Endothelial cell of umbilical vein (primary cell): ENCODE results near the gene NUP58. TPM values are rescaled to one million over a fixed set of nuclear protein-coding genes. Genes with fewer than 3 reads are reported as not detected.

ENCODE experiments used
- BruUV-seq: library from RNA; stranded (reverse); fragments of 400-500 nt; replicated peaks from 2 replicates; lab custom pipeline; 2021; lab: Mats Ljungman, UMichigan
- CTCF ChIA-PET: fragments of 300-600, 350-600 bp; sonication (Branson Sonifier 250); formaldehyde crosslinking; loops from one replicate; lab custom pipeline; 2021; ENCODE audit warnings: antibody characterized with exemption, inconsistent platforms; lab: Charles Lee
- POLR2A ChIA-PET: fragments of 300-600, 350-600 bp; sonication (Branson Sonifier 250); formaldehyde crosslinking; loops from one replicate; lab custom pipeline; 2021; ENCODE audit warnings: antibody characterized with exemption, inconsistent platforms; lab: Charles Lee
- DNase-seq: peaks from one replicate; pipeline ENCODE4 v3.0.0-alpha.2; 2011; ENCODE audit warnings: low read depth, low spot score
- FAIRE-seq: peaks from 2 replicates; lab custom pipeline; 2011; peaks lifted over from hg19 to GRCh38; lab: Jason Lieb, UNC
- H2AFZ ChIP-seq: 2 replicates; pipeline ENCODE4 v1.6.0; 2012; ENCODE audit warnings: low read depth, low read length, control low read depth, inconsistent platforms
- H3K27ac ChIP-seq: 2 replicates; pipeline ENCODE4 v1.5.1; 2011; ENCODE audit warnings: low read depth, mild to moderate bottlenecking, control low read depth, low read length, moderate library complexity; ENCODE audit not compliant: insufficient read depth
- H3K27me3 ChIP-seq, 2 experiments: 2 replicates each; pipeline versions ENCODE4 v1.6.0 to v1.6.1; 2011; ENCODE audit warnings: low read length in 2 of 2, mixed read lengths in 1 of 2; ENCODE audit not compliant: control insufficient read depth in 2 of 2, insufficient read depth in 2 of 2
- H3K36me3 ChIP-seq, 2 experiments: 2 replicates in 1 of 2; 3 replicates in 1 of 2; pipeline ENCODE4 v1.5.1; 2011; ENCODE audit warnings: low read length in 2 of 2, mild to moderate bottlenecking in 1 of 2, moderate library complexity in 1 of 2; ENCODE audit not compliant: control insufficient read depth in 2 of 2, insufficient read depth in 2 of 2; ENCODE audit errors: extremely low read depth in 1 of 2
- H3K4me1 ChIP-seq: 3 replicates; pipeline ENCODE4 v1.5.1; 2011; ENCODE audit warnings: mild to moderate bottlenecking, low read length; ENCODE audit not compliant: control insufficient read depth, insufficient read depth; ENCODE audit errors: extremely low read depth
- H3K4me2 ChIP-seq: 2 replicates; pipeline ENCODE4 v1.6.1; 2011; ENCODE audit warnings: low read length, control low read depth, mixed read lengths; ENCODE audit not compliant: insufficient read depth
- H3K4me3 ChIP-seq, 3 experiments: fragments of 200-600 bp in 1 of 3; sonication (generic), shearing (Covaris generic) in 1 of 3; replicated peaks in 1 of 3; 2 replicates each; pipeline ENCODE4 v1.5.1; 2011 to 2016; ENCODE audit warnings: control low read depth in 3 of 3, low read length in 3 of 3, mild to moderate bottlenecking in 2 of 3, inconsistent platforms in 1 of 3, low read depth in 1 of 3, moderate library complexity in 1 of 3; ENCODE audit not compliant: insufficient read depth in 1 of 3
- H3K79me2 ChIP-seq: 2 replicates; pipeline ENCODE4 v1.6.0; 2012; ENCODE audit warnings: low read length, inconsistent platforms; ENCODE audit not compliant: control insufficient read depth, insufficient read depth
- H3K9ac ChIP-seq: replicated peaks from 2 replicates; pipeline ENCODE3; 2011; ENCODE audit warnings: low read length, control low read depth; ENCODE audit not compliant: insufficient read depth; ENCODE audit errors: extremely low read depth
- H3K9me1 ChIP-seq: replicated peaks from 3 replicates; pipeline ENCODE4 v1.6.0; 2011; ENCODE audit warnings: mild to moderate bottlenecking, low read length; ENCODE audit not compliant: control insufficient read depth, insufficient read depth; ENCODE audit errors: extremely low read depth
- H3K9me3 ChIP-seq: replicated peaks from 2 replicates; pipeline ENCODE4 v1.5.1; 2012; ENCODE audit warnings: low read length, inconsistent platforms; ENCODE audit not compliant: control insufficient read depth, insufficient read depth
- H4K20me1 ChIP-seq: replicated peaks from 2 replicates; pipeline ENCODE3; 2011; ENCODE audit warnings: mild to moderate bottlenecking, low read length; ENCODE audit not compliant: control insufficient read depth, insufficient read depth; ENCODE audit errors: extremely low read depth
- CTCF ChIP-seq, 2 donors: IDR thresholded peaks; 1 replicate in 1 of 2; 2 replicates in 1 of 2; pipeline ENCODE4 v1.5.1; 2011; ENCODE audit warnings: low read length in 2 of 2, mild to moderate bottlenecking in 2 of 2, moderate library complexity in 2 of 2, control low read depth in 1 of 2, inconsistent platforms in 1 of 2, low read depth in 1 of 2; ENCODE audit not compliant: insufficient read depth in 1 of 2; ENCODE audit errors: extremely low read depth in 1 of 2
- EZH2 ChIP-seq: IDR thresholded peaks from 2 replicates; pipeline ENCODE4 v1.6.1; 2012; ENCODE audit warnings: borderline replicate concordance, low read depth, mild to moderate bottlenecking, moderate library complexity, low read length, inconsistent platforms; ENCODE audit not compliant: severe bottlenecking
- FOS ChIP-seq: IDR thresholded peaks from 2 replicates; pipeline ENCODE4 v1.6.1; 2011; ENCODE audit warnings: mild to moderate bottlenecking, low read length, moderate library complexity, borderline replicate concordance; ENCODE audit not compliant: insufficient read depth
- GATA2 ChIP-seq: IDR thresholded peaks from 2 replicates; pipeline ENCODE4 v1.7.0; 2011; ENCODE audit warnings: low read depth, mild to moderate bottlenecking, moderate library complexity, mixed read lengths, low read length; ENCODE audit not compliant: insufficient read length, insufficient read depth
- JUN ChIP-seq: IDR thresholded peaks from 2 replicates; pipeline ENCODE4 v1.6.1; 2011; ENCODE audit warnings: borderline replicate concordance, low read depth; ENCODE audit not compliant: insufficient read length, insufficient read depth
- MYC ChIP-seq: IDR thresholded peaks from one replicate; pipeline ENCODE4 v1.6.1; 2011; ENCODE audit warnings: mild to moderate bottlenecking, low read depth, low read length
- POLR2A ChIP-seq: IDR thresholded peaks from 2 replicates; pipeline ENCODE4 v1.6.1; 2012; ENCODE audit warnings: low read depth, mild to moderate bottlenecking, control low read depth, low read length
- POLR2AphosphoS5 ChIP-seq: IDR thresholded peaks from 2 replicates; pipeline ENCODE4 v1.6.1; 2012; ENCODE audit warnings: low read depth, mild to moderate bottlenecking, control low read depth, low read length, moderate library complexity; ENCODE audit not compliant: insufficient read depth
- dilution Hi-C: fragments of 300-500 bp; cut with MboI; formaldehyde crosslinking; loops from one replicate; pipeline ENCODE4 v1.15.0; 2019; ENCODE audit warnings: low sequenced_read_pairs; ENCODE audit not compliant: extremely low pct_ligation_motif_present
- intact Hi-C: fragments of 100-400 bp; cut with micrococcal nuclease; formaldehyde crosslinking; loops from one replicate; pipeline ENCODE4 v1.10.0; 2022
- polyA plus RNA-seq, 4 experiments: library from polyadenylated mRNA; depleted of rRNA in 3 of 4; stranded (reverse) in 3 of 4; unstranded in 1 of 4; fragments of >200 nt; gene quantifications; 2 replicates each; pipeline versions ENCODE4 v1.2.1 to v1.2.3, GENCODE V29; 2011 to 2012; ENCODE audit warnings: missing spikeins in 1 of 4
- total RNA-seq: library from RNA; stranded (reverse); gene quantifications from 2 replicates; pipeline ENCODE4 v1.2.3, GENCODE V29; 2021
- TF ChIP-seq, protein P1 (sequence below): IDR thresholded peaks from 2 replicates; pipeline ENCODE4 v1.6.1; 2011; ENCODE audit not compliant: insufficient read depth, insufficient read length

The NUP58 gene
- total and polyA plus RNA-seq, 2 donors (not counting 3 experiments of a cell fraction or from before 2014, with no cell fraction given), result 28.5 to 49.6 TPM

GRCh38 chr13:25378528-25378927 lies 77.1 kb downstream of the NUP58 start:
- H3K36me3 ChIP-seq, result no peaks in the 10 kb centered on the region
- no peak overlapping the region for H3K9ac ChIP-seq
- FAIRE-seq (no peak), DNase-seq (no peak)
- POLR2A ChIA-PET, result no interaction called here
- H3K79me2 ChIP-seq, result no peaks in the 10 kb centered on the region
- dilution Hi-C loops (no loop called here), intact Hi-C loops (no loop called here)
- no peaks in the 10 kb centered on the region for H3K9me3 ChIP-seq
- BruUV-seq, result no TSS peak
- H3K27me3 ChIP-seq, result peaks cover 19 to 23% of the 10 kb centered on the region in 2 experiments
- CTCF ChIA-PET, result interaction anchor here (0.7 kb wide), 1 partner anchor 9 kb away, joined by 3 read pairs; no protein-coding TSS in a partner anchor
- H3K4me2 ChIP-seq, result no peak overlapping the region
- TF ChIP-seq JUN (no peak), POLR2A (no peak), EZH2 (no peak), FOS (no peak), POLR2AphosphoS5 (no peak), GATA2 (no peak), MYC (no peak)
- TF ChIP-seq, protein P1, sequence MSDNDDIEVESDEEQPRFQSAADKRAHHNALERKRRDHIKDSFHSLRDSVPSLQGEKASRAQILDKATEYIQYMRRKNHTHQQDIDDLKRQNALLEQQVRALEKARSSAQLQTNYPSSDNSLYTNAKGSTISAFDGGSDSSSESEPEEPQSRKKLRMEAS, result no peak
- H2AFZ ChIP-seq, result no peak overlapping the region
- no peak overlapping the region for H3K27ac ChIP-seq
- H3K4me1 ChIP-seq, result no peaks in the 10 kb centered on the region
- no peaks in the 10 kb centered on the region for H4K20me1 ChIP-seq
- H3K4me3 ChIP-seq, result no peak overlapping the region
- no peaks in the 10 kb centered on the region for H3K9me1 ChIP-seq

DNA sequence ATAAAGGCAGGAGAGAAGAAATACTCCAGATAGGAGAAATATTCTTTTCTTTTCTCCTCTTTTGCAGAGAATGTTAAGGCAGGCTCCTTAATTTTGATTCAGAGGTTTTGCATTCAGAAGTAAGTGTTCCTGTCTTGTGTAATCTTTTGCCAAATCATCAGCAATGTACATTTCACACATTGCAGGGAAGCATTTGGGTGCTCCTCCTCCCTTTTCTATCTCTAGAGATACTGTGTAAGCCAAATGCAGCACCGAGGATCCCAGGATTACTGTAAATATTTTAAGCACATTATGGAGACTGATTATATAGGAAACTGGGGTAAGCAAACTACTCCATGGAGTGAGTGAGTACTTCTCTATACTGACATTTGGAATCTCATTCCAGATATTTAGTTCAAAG lies 77.6 kb downstream of the NUP58 start:
- dilution Hi-C loops (no loop called here), intact Hi-C loops (no loop called here)
- FAIRE-seq (no peak), DNase-seq (no peak)
- CTCF ChIA-PET, result no interaction called here
- Histone ChIP-seq H3K36me3 (no peaks in the 10 kb centered on the region), H3K9me3 (no peaks in the 10 kb centered on the region), H3K4me1 (no peaks in the 10 kb centered on the region), H3K4me2 (no peak overlapping the region), H3K27ac (no peak overlapping the region), H3K27me3 (peaks cover 17 to 21% of the 10 kb centered on the region in 2 experiments), H4K20me1 (no peaks in the 10 kb centered on the region), H3K9me1 (no peaks in the 10 kb centered on the region), H2AFZ (no peak overlapping the region), H3K79me2 (no peaks in the 10 kb centered on the region), H3K4me3 (no peak overlapping the region), H3K9ac (no peak overlapping the region)
- BruUV-seq, result no TSS peak
- TF ChIP-seq MYC (no peak), POLR2A (no peak), JUN (no peak), POLR2AphosphoS5 (no peak), CTCF (IDR thresholded peaks at IDR 0.05; ENCODE audit: extremely low read depth in 1 of 2, insufficient read depth in 1 of 2, low read depth in 1 of 2, low read length in 2 of 2) (no peak), EZH2 (no peak), FOS (no peak)
- TF ChIP-seq, protein P1, result no peak
- POLR2A ChIA-PET, result no interaction called here
